Heart left ventricle (tissue), 16 donors: ENCODE results near the gene CDK10. TPM values are rescaled to one million over a fixed set of nuclear protein-coding genes. Genes with fewer than 3 reads are reported as not detected.
"Not testable (repeated sequence)": the region's sequence is repeated elsewhere in the genome, so short reads cannot be mapped to it uniquely, and the experiment has no call there.

ENCODE experiments used
- ATAC-seq, 4 donors: fragments of 200-7000 bp; cut with Tn5 transposase; one replicate each; pipeline ENCODE4 v1.9.1; 2020 to 2022; ENCODE audit warnings: moderate library complexity in 4 of 4, mild to moderate bottlenecking in 3 of 4, moderate number of reproducible peaks in 1 of 4
- DNase-seq, 5 donors: peaks; one replicate each; pipeline ENCODE4 v3.0.0-alpha.2; 2020
- H3K27ac ChIP-seq, 12 donors: fragments of 200-600 bp; sonication (generic) in 4 of 12; one replicate each; pipeline versions ENCODE4 v1.5.0 to v1.8.0; 2016 to 2022; ENCODE audit warnings: mild to moderate bottlenecking in 2 of 12
- H3K27me3 ChIP-seq, 9 donors: fragments of 200-600 bp; sonication (generic) in 2 of 9; one replicate each; pipeline versions ENCODE4 v1.5.1 to v1.8.0; 2016 to 2022; ENCODE audit warnings: mild to moderate bottlenecking in 3 of 9
- H3K36me3 ChIP-seq, 9 donors: fragments of 200-600 bp; sonication (generic) in 2 of 9; one replicate each; pipeline versions ENCODE4 v1.5.0 to v1.8.0; 2018 to 2022; ENCODE audit warnings: mild to moderate bottlenecking in 2 of 9
- H3K4me1 ChIP-seq, 12 donors: fragments of 200-600 bp; sonication (generic) in 4 of 12; one replicate each; pipeline versions ENCODE4 v1.5.0 to v1.8.0; 2016 to 2022; ENCODE audit warnings: mild to moderate bottlenecking in 3 of 12
- H3K4me3 ChIP-seq, 12 donors: fragments of 200-600 bp; sonication (generic) in 4 of 12; one replicate each; pipeline versions ENCODE4 v1.5.0 to v1.8.0; 2017 to 2022; ENCODE audit warnings: mild to moderate bottlenecking in 9 of 12, moderate library complexity in 4 of 12
- H3K9me3 ChIP-seq, 12 donors: fragments of 200-600 bp; sonication (generic) in 4 of 12; one replicate each; pipeline versions ENCODE4 v1.5.0 to v1.8.0; 2016 to 2022; ENCODE audit warnings: mild to moderate bottlenecking in 1 of 12
- POLR2A ChIP-seq, 2 donors: fragments of 450-650 bp; IDR thresholded peaks; one replicate each; pipeline ENCODE4 v1.6.1; 2017; ENCODE audit warnings: antibody characterized with exemption in 2 of 2, mild to moderate bottlenecking in 2 of 2, moderate library complexity in 2 of 2
- WGBS, 4 donors: extraction: QIAGEN DNeasy Blood & Tissue Kit in 2 of 4; methylation state at CpG; one replicate each; pipeline versions ENCODE4 v1.1.5 to v1.1.7; 2013 to 2018; 5-methylcytosine and 5-hydroxymethylcytosine counted together
- intact Hi-C, 10 donors: fragments of 100-400 bp; cut with DNase I; formaldehyde crosslinking; loops; one replicate each; pipeline versions ENCODE4 v1.11.1 to v1.14.2; 2022
- polyA plus RNA-seq, 2 donors: library from polyadenylated mRNA; stranded (reverse); fragments of 200-250 nt; gene quantifications; one replicate each; pipeline ENCODE4 v1.2.3, GENCODE V29; 2013
- total RNA-seq, 9 donors: library from RNA; depleted of rRNA in 2 of 9; stranded (reverse); fragments of >200 nt in 2 of 9; fragmentation: NEBNext Ultra II Directional in 3 of 9; extraction: Animal tissue kit (Norgen Biotek cat#: 25700) in 3 of 9; gene quantifications; one replicate each; pipeline versions ENCODE4 v1.1.0 to v1.2.4, GENCODE V29; 2016 to 2023
- TF ChIP-seq, protein P1 (sequence below), 12 donors: fragments of 200-600 bp; sonication (generic) in 4 of 12; IDR thresholded peaks; one replicate each; pipeline versions ENCODE4 v1.5.0 to v1.8.0; 2018 to 2022; ENCODE audit warnings: antibody characterized with exemption in 12 of 12, mild to moderate bottlenecking in 5 of 12
- donor health status: ischemic (EF 13 %, LVEDD 7.1; RV severe dilation, severe dysfunction).
- donor health status: healthy with polysubstance abuse.
- donor health status: DM: no; HTN: yes; CAD: no.
- donor health status: DM: no; HTN: no; CAD: no.
- donor health status: ischemic (EF 25% LVEDD 6.9; RV normal size, moderate dysfunction).
- donor health status: ischemic (EF 25% LVEDD 5.7; RV mildly dilated, moderate dysfunction).
- donor health status: healthy.
- donor health status: DM: yes; HTN: yes; CAD: no.
- donor health status: ischemic (EF 35%, LVEDD 5.7; RV mildly dilated, moderate dysfunction).
- donor health status: nonischemic (EF 11% LVEDD 7.7; RV severe dilation, severe dysfunction).
- donor health status: DM: yes; HTN: yes; CAD: no.
- donor health status: PGD.
- donor health status: ischemic (EF 29% LVEDD 5.4; RV normal size, mild dysfunction).
- donor health status: nonischemic (EF 23%, LVEDD 6.1; RV moderate dilation, normal function).

The CDK10 gene
- total and polyA plus RNA-seq, 11 donors, result 16.1 to 31.4 (median 21.5) TPM

GRCh38 chr16:89657442-89658220, 28.9 kb upstream of the CDK10 start, which contains the start of the genes CHMP1A and SPATA33:
Gene CHMP1A, minus strand, starts transcription at chr16:89657708. Its CDS starts 120 bp downstream, at chr16:89657588.
Gene SPATA33, plus strand, starts transcription at chr16:89657836. Its CDS starts 76 bp downstream, at chr16:89657912.
- peak within 1 kb of the TSS; percentile 66 to 91 (median 86) for H3K27ac ChIP-seq
- H3K4me1 ChIP-seq, result peaks cover 5 to 24% (median 18%) of the 10 kb centered on the region in 12 donors
- peak within 1 kb of the TSS; percentile 73 to 100 (median 94) for H3K4me3 ChIP-seq
- WGBS, 4 donors, result 0% methylated on average over 33 to 99 of the region's 99 CpGs
- H3K27me3 ChIP-seq, result no peaks in the 10 kb centered on the region
- H3K36me3 ChIP-seq, result peaks cover 0 to 34% (median 11%) of the 10 kb centered on the region in 9 donors
- peak; percentile 86 to 98 (median 96) for ATAC-seq
- intact Hi-C loops, result loop anchor here in 1 of 10 donors (5.0 kb wide), 1 partner anchor 45 kb away; the partner anchor contains the start of gene SPATA2L
- peak; percentile 89 to 96 (median 91) for DNase-seq
- H3K9me3 ChIP-seq, result no peaks in the 10 kb centered on the region
- TF ChIP-seq, protein P1, sequence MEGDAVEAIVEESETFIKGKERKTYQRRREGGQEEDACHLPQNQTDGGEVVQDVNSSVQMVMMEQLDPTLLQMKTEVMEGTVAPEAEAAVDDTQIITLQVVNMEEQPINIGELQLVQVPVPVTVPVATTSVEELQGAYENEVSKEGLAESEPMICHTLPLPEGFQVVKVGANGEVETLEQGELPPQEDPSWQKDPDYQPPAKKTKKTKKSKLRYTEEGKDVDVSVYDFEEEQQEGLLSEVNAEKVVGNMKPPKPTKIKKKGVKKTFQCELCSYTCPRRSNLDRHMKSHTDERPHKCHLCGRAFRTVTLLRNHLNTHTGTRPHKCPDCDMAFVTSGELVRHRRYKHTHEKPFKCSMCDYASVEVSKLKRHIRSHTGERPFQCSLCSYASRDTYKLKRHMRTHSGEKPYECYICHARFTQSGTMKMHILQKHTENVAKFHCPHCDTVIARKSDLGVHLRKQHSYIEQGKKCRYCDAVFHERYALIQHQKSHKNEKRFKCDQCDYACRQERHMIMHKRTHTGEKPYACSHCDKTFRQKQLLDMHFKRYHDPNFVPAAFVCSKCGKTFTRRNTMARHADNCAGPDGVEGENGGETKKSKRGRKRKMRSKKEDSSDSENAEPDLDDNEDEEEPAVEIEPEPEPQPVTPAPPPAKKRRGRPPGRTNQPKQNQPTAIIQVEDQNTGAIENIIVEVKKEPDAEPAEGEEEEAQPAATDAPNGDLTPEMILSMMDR (IDR thresholded peaks at IDR 0.05), result no peak
- peak in 1 of 2 donors; percentile 63 for TF ChIP-seq POLR2A (IDR thresholded peaks at IDR 0.05)

GRCh38 chr16:89658221-89658879, 28.1 kb upstream of the CDK10 start:
- peak in 1 of 4 donors; percentile 22 for ATAC-seq
- H3K4me1 ChIP-seq, result peaks cover 5 to 24% (median 18%) of the 10 kb centered on the region in 12 donors
- DNase-seq, result peak in 1 of 5 donors; percentile 24
- H3K36me3 ChIP-seq, result peaks cover 0 to 33% (median 11%) of the 10 kb centered on the region in 9 donors
- no peaks in the 10 kb centered on the region for H3K9me3 ChIP-seq
- peak overlapping the region; percentile 66 to 91 (median 86) for H3K27ac ChIP-seq
- no peaks in the 10 kb centered on the region for H3K27me3 ChIP-seq
- WGBS, 4 donors, result 16 to 21% (median 19%) methylated on average over 27 of the region's 27 CpGs
- intact Hi-C loops, result loop anchor here in 1 of 10 donors (5.0 kb wide), 1 partner anchor 44 kb away; the partner anchor contains the start of gene SPATA2L
- no peak for TF ChIP-seq POLR2A (IDR thresholded peaks at IDR 0.05)
- TF ChIP-seq, protein P1 (IDR thresholded peaks at IDR 0.05), result no peak
- peak overlapping the region; percentile 73 to 100 (median 94) for H3K4me3 ChIP-seq

DNA sequence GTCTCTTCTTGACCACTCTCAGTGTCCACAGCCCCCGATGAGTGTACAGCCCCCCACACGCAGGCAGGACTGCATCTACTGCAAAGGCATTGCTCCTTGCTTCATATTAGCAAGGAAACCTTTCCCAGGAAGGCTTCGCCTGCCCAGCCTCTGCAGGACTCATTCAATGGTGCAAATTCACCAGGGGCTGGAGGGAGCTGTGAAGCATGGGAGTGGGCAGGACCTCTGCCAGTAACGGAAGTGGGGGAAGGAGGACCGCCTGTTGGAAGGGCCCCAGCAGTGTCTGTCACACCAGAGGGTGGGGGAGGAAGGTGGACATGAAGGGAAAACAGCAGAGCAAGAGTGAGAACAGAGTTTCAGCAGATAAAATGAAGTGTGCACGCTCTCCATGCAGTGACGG, 26.3 kb upstream of the CDK10 start:
- ATAC-seq (no peak), DNase-seq (no peak)
- no peaks in the 10 kb centered on the region for H3K9me3 ChIP-seq
- TF ChIP-seq POLR2A (IDR thresholded peaks at IDR 0.05), result no peak
- TF ChIP-seq, protein P1 (IDR thresholded peaks at IDR 0.05), result no peak
- peaks cover 0 to 27% (median 11%) of the 10 kb centered on the region in 9 donors for H3K36me3 ChIP-seq
- no peak overlapping the region for H3K27ac ChIP-seq
- H3K27me3 ChIP-seq, result no peaks in the 10 kb centered on the region
- H3K4me3 ChIP-seq, result no peak overlapping the region
- 74 to 78% (median 76%) methylated on average over 7 of the region's 7 CpGs for WGBS, 4 donors
- peaks cover 5 to 24% (median 18%) of the 10 kb centered on the region in 12 donors for H3K4me1 ChIP-seq
- intact Hi-C loops, result no loop called here

GRCh38 chr16:89661215-89661614, 25.3 kb upstream of the CDK10 start:
- Histone ChIP-seq H3K36me3 (peaks cover 0 to 27% (median 11%) of the 10 kb centered on the region in 9 donors), H3K27ac (no peak overlapping the region), H3K4me3 (no peak overlapping the region), H3K9me3 (no peaks in the 10 kb centered on the region), H3K27me3 (no peaks in the 10 kb centered on the region), H3K4me1 (peaks cover 5 to 23% (median 17%) of the 10 kb centered on the region in 12 donors)
- 83 to 90% (median 87%) methylated on average over 9 of the region's 9 CpGs for WGBS, 4 donors
- intact Hi-C loops, result no loop called here
- TF ChIP-seq, protein P1 (IDR thresholded peaks at IDR 0.05), result no peak
- no peak for TF ChIP-seq POLR2A (IDR thresholded peaks at IDR 0.05)
- DNase-seq (no peak), ATAC-seq (no peak)

DNA sequence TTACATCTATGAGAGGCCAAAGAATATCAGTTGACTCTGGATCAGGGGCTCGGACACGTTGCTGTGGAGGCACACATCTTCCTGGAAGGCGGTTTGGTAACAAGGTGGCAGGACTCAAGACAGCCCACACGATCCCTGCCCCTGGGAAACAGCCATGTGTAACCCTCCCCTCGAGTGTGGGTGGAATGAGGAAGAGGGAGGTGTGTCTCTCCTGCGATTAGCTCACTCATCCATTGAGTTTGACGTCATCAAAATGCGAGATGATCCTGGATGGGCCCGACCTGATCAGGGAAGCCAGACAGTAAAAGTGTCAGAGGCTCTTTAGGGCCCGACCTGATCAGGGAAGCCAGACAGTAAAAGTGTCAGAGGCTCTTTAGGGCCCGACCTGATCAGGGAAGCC, 22.3 kb upstream of the CDK10 start:
- H3K4me1 ChIP-seq, H3K27ac ChIP-seq, DNase-seq, intact Hi-C loops, H3K27me3 ChIP-seq, ATAC-seq, H3K4me3 ChIP-seq, H3K9me3 ChIP-seq: not testable (repeated sequence)
- peaks cover 0 to 27% (median 11%) of the 10 kb centered on the region in 9 donors for H3K36me3 ChIP-seq
- 86 to 91% (median 89%) methylated on average over 10 to 11 of the region's 11 CpGs for WGBS, 4 donors
